GM12878 (cell line): Measurements from ENCODE around the gene TCF7L1.

Source experiments
- CEBPB ChIP-seq, 2 experiments: fragments of 150-350 bp in 1 of 2; IDR thresholded peaks; 2 replicates each; pipeline ENCODE4 v1.6.1; 2012 to 2014; ENCODE audit warnings: low read depth in 2 of 2, low read length in 2 of 2, borderline replicate concordance in 1 of 2, inconsistent platforms in 1 of 2
- CTCF ChIP-seq, 3 experiments: IDR thresholded peaks in 2 of 3; conservative IDR thresholded peaks in 1 of 3; 2 replicates each; pipeline ENCODE4 v1.5.1; 2011; ENCODE audit warnings: low read depth in 3 of 3, low read length in 3 of 3, mild to moderate bottlenecking in 3 of 3, control low read depth in 2 of 3, moderate library complexity in 2 of 3, inconsistent platforms in 1 of 3, mixed read lengths in 1 of 3; ENCODE audit not compliant: control insufficient read depth in 2 of 3, insufficient read depth in 1 of 3; ENCODE audit errors: extremely low read depth in 1 of 3
- FOXK2 ChIP-seq: fragments of 450-650 bp; IDR thresholded peaks from 2 replicates; pipeline ENCODE4 v1.6.1; 2017; ENCODE audit warnings: mild to moderate bottlenecking, moderate library complexity
- JUNB ChIP-seq: IDR thresholded peaks from 2 replicates; pipeline ENCODE4 v1.6.1; 2016; ENCODE audit warnings: antibody characterized with exemption, mild to moderate bottlenecking
- JUND ChIP-seq: IDR thresholded peaks from 2 replicates; pipeline ENCODE4 v1.6.1; 2012; ENCODE audit warnings: low read depth, mild to moderate bottlenecking, low read length, improper control_type of control experiment, moderate library complexity
- PKNOX1 ChIP-seq: fragments of 450-650 bp; IDR thresholded peaks from 2 replicates; pipeline ENCODE4 v1.6.1; 2016; ENCODE audit warnings: mild to moderate bottlenecking
- POLR2A ChIP-seq: IDR thresholded peaks from 2 replicates; pipeline ENCODE4 v1.6.1; 2011; ENCODE audit warnings: low read depth, mild to moderate bottlenecking, low read length
- POLR2AphosphoS2 ChIP-seq: IDR thresholded peaks from 2 replicates; pipeline ENCODE4 v1.6.1; 2011; ENCODE audit warnings: low read depth, mild to moderate bottlenecking, low read length, improper control_type of control experiment, moderate library complexity
- POLR2AphosphoS5 ChIP-seq: IDR thresholded peaks from 2 replicates; pipeline ENCODE4 v1.6.1; 2011; ENCODE audit warnings: mild to moderate bottlenecking, low read length, inconsistent platforms
- POU2F2 ChIP-seq: IDR thresholded peaks from 3 replicates; pipeline ENCODE4 v1.6.1; 2011; ENCODE audit warnings: low read depth, mild to moderate bottlenecking, low read length, borderline replicate concordance
- SP1 ChIP-seq: IDR thresholded peaks from one replicate; pipeline ENCODE4 v1.6.1; 2011; ENCODE audit warnings: low read depth, low read length
- SUZ12 ChIP-seq: fragments of 200-600 bp; sonication (generic); IDR thresholded peaks from one replicate; pipeline ENCODE4 v1.6.1; 2018; ENCODE audit warnings: antibody characterized with exemption, mild to moderate bottlenecking; ENCODE audit not compliant: unreplicated experiment
- ZNF274 ChIP-seq: IDR thresholded peaks from one replicate; pipeline ENCODE4 v1.8.0; 2011; ENCODE audit not compliant: insufficient read length, insufficient read depth

DNA sequence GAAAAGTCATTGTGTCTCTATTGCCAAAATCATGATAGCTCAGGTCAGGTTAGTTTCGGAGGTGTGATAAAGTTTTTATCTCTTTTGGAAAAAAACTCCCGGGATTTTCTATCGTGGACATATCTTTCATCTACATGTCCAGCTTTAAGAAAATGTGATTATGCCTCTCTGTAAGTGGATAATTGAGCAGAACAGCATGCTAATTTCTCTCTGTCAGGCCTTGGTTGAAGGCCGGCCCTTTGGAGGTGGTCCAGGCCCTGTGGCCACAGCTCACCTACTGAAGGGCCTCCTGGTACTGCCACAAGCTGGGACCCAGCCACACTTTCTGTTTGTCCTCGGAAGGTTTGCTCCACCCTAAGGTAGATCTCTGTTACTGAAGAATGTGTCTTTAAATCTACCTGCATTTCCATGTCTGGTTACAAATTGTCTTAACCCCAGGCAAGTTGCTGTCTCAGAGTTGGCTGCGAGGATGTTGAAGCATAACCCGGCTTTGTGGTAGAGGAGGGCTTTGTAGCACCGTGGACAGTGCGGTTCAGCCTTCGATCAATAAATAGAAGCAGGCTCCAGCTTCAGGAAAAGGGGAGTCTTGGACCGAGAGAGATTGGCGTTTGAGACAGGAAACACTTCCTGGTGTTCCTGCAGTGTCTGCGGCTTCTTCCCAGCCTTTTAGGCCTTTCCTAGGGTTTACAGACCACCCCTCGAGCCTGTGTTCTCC lies 25.5 kb downstream of the TCF7L1 start:
- TF ChIP-seq POLR2A = no peak
- no peak for TF ChIP-seq POLR2AphosphoS2
- no peak for TF ChIP-seq SP1
- no peak for TF ChIP-seq CTCF (IDR thresholded peaks at IDR 0.05 in 2 of 3, conservative IDR thresholded peaks at IDR 0.05 in 1 of 3; ENCODE audit: control insufficient read depth in 2 of 3, extremely low read depth in 1 of 3, insufficient read depth in 1 of 3, low read depth in 3 of 3, low read length in 3 of 3)
- no peak for TF ChIP-seq POLR2AphosphoS5
- TF ChIP-seq POU2F2 = no peak
- TF ChIP-seq CEBPB (IDR thresholded peaks at IDR 0.05; ENCODE audit: borderline replicate concordance in 1 of 2, low read depth in 2 of 2, low read length in 2 of 2) = no peak
- TF ChIP-seq JUNB = no peak
- TF ChIP-seq ZNF274 = no peak
- no peak for TF ChIP-seq SUZ12
- no peak for TF ChIP-seq JUND
- no peak for TF ChIP-seq FOXK2
- no peak for TF ChIP-seq PKNOX1
